Fibroblast of lung (primary cell): ENCODE data around the gene KDM5D.

Experiments used
- EZH2 ChIP-seq: IDR thresholded peaks from 2 replicates; pipeline ENCODE4 v1.5.1; 2012; ENCODE audit warnings: low read length, control low read depth, mild to moderate bottlenecking; ENCODE audit errors: missing control alignments
- TF ChIP-seq, protein P1 (sequence below), 2 donors: IDR thresholded peaks in 1 of 2; conservative IDR thresholded peaks in 1 of 2; 1 replicate in 1 of 2; 2 replicates in 1 of 2; pipeline ENCODE4 v1.5.1; 2011 to 2012; ENCODE audit warnings: low read length in 2 of 2, control low read depth in 1 of 2, inconsistent platforms in 1 of 2, low read depth in 1 of 2, mild to moderate bottlenecking in 1 of 2

DNA sequence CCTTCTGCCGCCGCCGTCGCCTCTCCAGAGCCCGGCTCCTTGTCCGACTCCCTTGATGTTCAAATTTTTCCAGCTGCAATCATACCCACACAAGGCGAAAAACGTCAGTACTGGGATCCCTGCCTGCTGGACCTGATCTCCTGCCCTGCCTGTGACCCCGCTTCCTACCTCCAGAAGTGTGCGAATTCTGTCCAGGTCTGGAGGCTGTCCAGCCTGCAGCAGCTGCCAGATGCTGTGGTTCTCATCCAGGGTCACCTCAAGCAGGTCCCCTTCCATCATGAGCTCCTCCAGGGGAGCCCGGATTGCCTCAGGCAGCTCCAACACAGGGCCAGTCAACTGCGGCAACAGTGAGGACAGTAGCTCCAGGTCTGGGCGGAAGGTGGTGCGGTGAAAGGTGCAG is 38.3 kb downstream of the KDM5D start:
- TF ChIP-seq, protein P1, sequence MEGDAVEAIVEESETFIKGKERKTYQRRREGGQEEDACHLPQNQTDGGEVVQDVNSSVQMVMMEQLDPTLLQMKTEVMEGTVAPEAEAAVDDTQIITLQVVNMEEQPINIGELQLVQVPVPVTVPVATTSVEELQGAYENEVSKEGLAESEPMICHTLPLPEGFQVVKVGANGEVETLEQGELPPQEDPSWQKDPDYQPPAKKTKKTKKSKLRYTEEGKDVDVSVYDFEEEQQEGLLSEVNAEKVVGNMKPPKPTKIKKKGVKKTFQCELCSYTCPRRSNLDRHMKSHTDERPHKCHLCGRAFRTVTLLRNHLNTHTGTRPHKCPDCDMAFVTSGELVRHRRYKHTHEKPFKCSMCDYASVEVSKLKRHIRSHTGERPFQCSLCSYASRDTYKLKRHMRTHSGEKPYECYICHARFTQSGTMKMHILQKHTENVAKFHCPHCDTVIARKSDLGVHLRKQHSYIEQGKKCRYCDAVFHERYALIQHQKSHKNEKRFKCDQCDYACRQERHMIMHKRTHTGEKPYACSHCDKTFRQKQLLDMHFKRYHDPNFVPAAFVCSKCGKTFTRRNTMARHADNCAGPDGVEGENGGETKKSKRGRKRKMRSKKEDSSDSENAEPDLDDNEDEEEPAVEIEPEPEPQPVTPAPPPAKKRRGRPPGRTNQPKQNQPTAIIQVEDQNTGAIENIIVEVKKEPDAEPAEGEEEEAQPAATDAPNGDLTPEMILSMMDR (conservative IDR thresholded peaks at IDR 0.05 in 1 of 2, IDR thresholded peaks at IDR 0.05 in 1 of 2; ENCODE audit: low read depth in 1 of 2, low read length in 2 of 2): no peak
- no peak for TF ChIP-seq EZH2
